Stimulated activated CD8-positive, alpha-beta memory T cell treated with anti-CD3 and anti-CD28 coated beads, Interleukin-4, amount 100 ng/mL, for 1 hour (primary cell): Measurements from ENCODE around the gene UBE2J2.

ENCODE experiments used
- DNase-seq, 2 donors: peaks; one replicate each; pipeline ENCODE4 v3.0.0-alpha.2; 2020; ENCODE audit warnings: low read depth in 2 of 2, low spot score in 1 of 2

Gene UBE2J2

DNA sequence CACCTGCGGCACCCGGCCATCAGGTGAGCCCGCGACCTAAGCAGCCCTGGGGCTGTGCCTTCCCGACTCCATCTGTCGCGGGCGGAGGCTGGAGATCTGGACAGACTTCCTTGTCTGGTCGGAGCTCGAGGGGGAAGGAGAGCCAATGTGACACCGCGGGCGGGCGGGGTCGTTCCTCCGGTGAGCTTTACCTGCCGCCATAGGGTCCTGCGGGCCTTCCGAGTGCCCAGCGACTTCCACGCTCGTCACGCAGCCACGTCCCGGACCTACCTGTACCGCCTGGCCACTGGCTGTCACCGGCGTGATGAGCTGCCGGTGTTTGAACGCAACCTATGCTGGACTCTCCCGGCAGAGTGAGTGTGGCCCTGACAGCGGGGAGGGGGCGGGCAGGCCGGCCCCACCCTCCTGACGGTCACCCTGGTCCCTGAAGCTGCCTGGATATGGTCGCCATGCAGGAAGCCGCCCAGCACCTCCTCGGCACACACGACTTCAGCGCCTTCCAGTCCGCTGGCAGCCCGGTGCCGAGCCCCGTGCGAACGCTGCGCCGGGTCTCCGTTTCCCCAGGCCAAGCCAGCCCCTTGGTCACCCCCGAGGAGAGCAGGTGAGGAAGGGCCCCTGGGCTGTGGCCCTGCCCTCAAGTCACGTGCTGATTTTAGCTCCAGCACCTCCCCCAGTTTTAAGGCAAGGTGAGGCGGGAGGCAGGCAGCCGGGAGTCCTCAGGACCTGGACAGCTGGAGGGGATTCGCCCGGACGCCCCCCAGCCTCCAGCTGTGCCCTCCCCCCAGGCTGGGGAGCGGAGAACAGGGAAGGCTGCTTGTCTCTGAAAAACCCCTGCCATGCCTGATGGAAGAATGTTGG is 35.8 kb upstream of the UBE2J2 start:
- DNase-seq, result no peak

- DNase-seq, result no peak
Observed at GRCh38 chr1:1308756-1309250, 35.1 kb upstream of the UBE2J2 start.

DNA sequence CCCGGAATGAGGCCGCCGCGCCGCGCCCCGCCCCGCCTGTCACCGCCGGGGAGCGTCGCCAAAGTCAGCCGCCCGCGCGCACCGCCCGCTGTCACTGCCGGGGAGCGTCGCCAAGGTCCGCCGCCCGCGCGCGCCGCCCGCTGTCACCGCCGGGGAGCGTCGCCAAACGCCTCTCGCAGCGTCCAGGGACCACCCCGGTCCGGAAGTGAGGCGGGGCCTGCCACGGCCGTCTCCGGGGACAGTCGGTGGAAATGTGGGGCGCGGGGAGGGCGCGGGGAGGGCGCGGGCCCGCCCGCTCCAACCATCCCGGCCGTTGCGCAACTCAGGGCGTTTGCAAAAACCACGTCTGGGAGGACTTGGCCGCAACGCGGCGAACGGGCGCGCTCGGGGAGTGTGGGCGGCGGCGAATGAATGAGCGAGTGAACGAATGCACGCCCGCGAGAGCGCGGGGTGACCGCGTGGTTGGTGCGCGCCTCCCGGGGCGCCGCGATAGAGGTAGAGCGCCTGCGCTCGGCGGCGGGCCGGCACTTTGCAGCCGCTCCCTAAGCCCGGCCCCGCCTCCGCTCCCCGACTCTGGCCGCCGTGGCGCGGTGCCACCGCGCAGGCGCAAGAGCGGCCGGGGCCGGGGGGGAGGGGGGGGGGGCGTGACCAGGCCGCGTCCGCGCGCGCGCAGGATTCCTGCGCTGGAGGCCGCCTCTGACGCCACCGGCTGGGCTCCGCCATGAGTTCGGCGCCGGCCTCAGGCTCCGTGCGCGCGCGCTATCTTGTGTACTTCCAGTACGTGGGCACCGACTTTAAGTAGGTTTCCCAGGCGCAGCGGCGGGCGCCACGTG is 34.5 kb upstream of the UBE2J2 start, which contains the start of the genes ACAP3 and PUSL1:
Gene ACAP3 (minus strand): TSS at position 8 of the 833 bp plus-strand sequence. CDS start 115 bp downstream, outside the sequence.
Gene PUSL1 (plus strand): TSS at position 675 of the 833 bp plus-strand sequence. CDS start 47 bp downstream, at position 722.
- peak; percentile 59 to 74 for DNase-seq

DNA sequence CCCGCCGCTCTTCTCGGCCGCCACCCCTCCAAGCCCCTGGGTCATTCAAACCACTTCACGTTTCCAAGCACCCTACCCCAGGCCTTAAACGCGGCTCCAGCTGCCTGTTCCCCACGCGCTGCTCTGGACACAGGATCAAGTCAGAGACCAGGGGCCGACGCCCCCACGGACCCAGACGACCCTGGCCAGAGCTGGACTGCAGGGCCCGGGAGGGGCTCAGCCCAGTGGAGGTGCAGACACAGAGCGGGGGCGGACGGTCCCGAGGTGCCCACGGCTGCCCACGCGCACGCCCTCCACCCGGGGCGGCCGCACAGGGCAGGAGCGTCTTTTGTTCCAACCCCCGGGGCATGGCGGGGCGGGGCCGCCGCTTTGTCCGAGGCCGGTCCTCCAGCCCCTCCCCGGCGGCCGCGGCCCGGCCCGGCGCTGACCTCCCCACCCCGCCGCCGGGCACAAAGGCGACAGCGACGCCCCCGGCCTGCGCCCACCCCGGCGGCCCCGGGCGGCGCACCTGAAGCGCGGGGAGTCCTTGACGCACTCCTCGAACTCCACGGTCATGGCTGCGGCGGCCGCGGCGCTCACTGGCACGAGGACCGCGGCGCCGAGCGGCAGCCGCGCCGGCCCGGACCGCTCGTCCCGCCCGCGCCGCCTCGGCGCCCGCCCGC is 33.7 kb upstream of the UBE2J2 start:
- no peak for DNase-seq

GRCh38 chr1:1306661-1307260 is 33.1 kb upstream of the UBE2J2 start:
- no peak for DNase-seq

- no peak for DNase-seq
Observed at GRCh38 chr1:1306070-1306660, 32.5 kb upstream of the UBE2J2 start.

GRCh38 chr1:1305300-1306069 is 31.8 kb upstream of the UBE2J2 start:
- peak; percentile 46 to 63 for DNase-seq

DNA sequence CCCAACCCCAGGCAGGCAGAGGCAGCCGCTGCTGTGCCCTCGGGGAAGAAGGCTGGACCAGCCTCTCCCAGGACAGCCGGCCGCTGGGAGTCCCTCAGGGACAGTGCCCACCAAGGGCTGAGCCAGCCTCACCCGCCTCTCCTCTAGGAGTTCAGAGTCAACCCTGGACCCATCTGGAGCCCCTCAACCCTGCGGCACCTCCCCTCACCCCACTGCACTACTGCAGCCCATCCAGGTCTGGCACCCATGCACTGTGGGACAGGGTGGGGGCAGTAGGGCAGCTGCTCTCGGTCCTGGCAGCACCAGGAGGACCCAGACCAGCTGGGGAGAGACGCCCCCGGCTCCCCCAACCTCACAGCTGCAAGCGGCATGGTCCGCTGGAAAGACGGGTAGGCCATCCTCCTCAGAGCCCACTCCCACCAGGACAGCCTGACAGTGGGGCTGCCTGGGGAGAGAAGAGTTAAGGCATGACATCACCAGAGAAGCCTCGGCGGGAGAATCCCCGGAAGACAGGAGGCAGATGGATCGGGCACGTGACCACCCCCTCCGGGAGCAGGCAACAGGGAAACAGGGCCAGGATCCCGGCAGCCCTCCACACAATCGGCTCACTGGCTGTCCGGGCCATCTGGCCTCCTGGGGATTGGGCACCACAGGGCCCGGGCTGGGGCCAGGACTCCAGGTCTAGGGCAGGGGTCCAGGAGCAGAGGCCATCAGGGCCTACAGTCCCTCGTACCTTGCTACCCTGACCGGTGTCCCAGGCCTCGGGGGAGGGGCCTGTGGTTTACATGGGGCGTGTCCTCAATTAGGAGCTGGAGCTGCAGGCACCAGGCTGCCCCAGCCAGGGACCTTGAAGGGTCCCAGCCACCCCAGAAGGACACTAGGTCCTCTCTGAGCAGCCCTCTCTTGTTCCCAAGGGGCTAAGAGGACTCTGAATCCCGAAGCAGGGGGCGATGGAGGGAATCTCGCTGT is 31.0 kb upstream of the UBE2J2 start:
- DNase-seq, result no peak

DNA sequence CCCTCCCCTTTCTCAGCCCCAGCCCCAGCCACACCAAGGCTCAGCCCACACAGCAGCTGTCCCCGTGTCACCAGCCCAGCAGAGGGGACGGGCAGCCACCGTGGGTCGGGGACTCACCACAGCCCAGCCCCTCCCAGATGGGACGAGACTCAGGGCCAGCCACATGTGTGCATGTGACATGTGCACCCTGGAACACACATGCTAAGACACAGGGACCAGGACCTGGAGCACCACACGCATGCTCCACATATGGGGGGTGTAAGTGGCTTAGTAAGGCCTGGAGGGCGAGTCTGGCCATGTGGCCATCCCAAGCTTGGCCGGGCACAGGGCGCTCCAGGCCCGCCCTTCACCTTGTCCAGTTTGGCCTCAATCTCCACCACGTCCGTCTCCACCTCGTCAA is 30.1 kb upstream of the UBE2J2 start:
- DNase-seq, result no peak

DNA sequence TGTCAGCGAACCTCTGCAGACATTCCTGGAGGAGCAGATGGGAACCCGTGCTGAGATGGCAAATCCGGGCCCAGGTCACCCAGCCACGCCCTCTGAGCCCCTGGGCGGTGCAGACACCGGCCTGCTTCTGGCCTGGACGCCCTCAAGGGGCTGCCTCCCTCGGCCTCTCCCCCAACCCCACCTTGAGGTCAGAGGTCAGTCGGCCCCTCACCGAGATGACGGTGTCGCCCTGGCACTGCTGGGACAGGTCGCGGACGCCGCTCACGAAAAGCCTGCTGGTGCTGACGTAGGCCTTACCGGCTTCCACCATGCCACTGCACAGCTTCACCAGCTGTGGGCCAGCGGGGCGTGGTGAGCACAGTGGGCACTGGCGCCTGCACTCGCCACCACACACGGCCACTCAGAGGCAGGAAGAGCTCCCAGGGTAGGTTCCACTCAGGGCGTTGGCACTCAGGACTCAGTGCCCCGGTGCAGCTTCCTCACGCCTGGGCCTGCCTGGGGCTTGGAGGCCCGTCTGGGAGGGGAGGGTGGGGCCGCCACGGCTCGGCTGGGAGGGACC is 29.4 kb upstream of the UBE2J2 start:
- no peak for DNase-seq

DNA sequence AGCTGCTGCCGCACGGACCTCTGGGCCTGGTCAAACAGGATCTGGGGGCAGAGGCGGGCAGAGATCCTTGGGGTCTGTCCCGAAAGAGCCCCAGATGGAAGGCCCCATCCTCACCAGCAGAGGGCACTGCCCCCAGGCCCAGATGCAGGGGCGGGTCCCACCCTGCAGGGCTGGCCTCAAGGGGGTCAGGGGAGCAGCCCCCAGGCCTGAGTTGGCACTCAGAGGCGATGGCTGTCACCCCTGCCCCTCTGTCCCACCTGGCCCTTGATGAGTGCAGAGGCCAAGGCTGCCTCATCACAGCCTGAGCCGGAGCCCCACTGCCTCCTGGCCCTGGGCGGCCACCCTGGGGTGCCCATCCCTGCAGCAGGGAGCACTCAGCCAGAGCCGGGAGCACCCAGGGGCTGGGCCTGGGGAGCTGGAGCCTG is 28.4 kb upstream of the UBE2J2 start:
- no peak for DNase-seq

DNA sequence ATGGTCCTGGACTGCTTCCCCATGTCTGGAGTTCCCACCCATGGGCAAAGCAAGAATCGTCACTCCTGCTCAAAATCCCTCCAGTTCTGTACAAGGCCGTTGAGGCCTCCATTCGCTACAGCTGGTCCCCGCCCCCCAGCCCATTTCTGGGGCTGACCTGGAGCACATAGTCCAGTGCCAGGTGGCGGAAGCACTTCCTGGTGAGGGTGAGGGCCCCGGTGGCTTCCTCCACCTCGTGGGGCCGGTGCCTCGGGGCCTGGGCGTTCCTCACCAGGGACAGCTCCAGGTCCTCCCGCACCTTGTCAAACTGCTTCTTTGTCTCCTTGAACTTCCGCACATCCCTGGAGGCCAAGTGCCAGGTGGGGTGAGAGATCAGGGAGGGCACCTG is 26.7 kb upstream of the UBE2J2 start:
- no peak for DNase-seq

GRCh38 chr1:1299686-1300351 is 26.2 kb upstream of the UBE2J2 start:
- no peak for DNase-seq

DNA sequence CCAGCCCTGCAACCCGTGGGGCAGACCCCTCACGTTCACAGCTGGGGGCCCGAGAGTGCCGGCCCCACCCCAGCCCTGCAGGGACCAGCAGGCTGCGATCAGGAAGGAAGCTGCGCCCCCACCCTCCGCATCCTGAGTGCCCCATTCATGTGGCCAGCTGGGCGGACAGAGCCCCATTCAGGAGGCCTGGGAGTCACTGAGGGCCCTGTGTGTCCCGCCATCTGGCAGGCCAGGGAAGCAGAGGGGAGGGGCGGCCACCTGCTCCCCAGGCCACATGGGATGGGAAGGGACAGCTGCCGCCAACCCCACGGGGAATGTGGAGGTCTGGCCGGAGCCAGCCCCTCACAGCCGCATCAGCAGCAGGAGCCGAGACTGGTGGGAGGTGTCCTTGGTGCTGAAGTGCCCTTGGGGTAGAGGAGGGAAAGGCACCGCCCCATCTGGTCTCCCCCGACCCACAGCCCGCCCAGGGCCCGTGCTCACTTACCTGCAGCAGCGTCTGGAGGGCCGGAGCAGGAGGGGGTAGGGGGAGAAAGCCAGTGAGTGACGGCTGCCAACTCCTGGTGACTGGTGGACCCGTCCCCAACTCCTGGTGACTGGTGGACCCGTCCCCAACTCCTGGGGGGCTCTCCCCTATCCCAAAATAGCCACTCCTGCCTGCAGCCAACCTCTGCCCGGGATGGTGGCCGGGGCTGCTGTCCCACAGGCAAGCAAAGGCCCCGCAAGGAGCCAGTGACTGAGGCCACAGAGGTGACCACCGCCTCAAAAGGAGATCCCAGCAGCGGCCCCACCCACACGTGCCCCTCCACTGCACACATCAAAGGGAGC is 25.4 kb upstream of the UBE2J2 start:
- DNase-seq, result no peak

GRCh38 chr1:1297802-1298424 is 24.3 kb upstream of the UBE2J2 start:
- DNase-seq, result no peak
